GM12878 (cell line): ENCODE results near the gene TBC1D9B. TPM values are rescaled to one million over a fixed set of nuclear protein-coding genes. Genes with fewer than 3 reads are reported as not detected.
A peak's percentile ranks its signal among the peaks of the same experiment; 100 is the strongest.

Source experiments
- ATAC-seq: fragments of 200-7000 bp; cut with Tn5 transposase; 3 replicates; pipeline ENCODE4 v1.9.1; 2020; ENCODE audit warnings: mild to moderate bottlenecking, moderate library complexity
- BruUV-seq: library from RNA; stranded (reverse); fragments of 400-500 nt; replicated peaks from 2 replicates; lab custom pipeline; 2021; lab: Mats Ljungman, UMichigan
- CTCF ChIA-PET: fragments of 300-600 bp; sonication (Branson Sonifier 250); formaldehyde crosslinking; extraction: SDS; loops from one replicate; lab custom pipeline; 2021; ENCODE audit warnings: inconsistent platforms; lab: Yijun Ruan, JAX
- POLR2A ChIA-PET: fragments of 350-600 bp; formaldehyde crosslinking; extraction: SDS; loops from one replicate; lab custom pipeline; 2021; ENCODE audit warnings: inconsistent platforms; lab: Charles Lee
- RAD21 ChIA-PET: fragments of 300-600 bp; sonication (Branson Sonifier 250); formaldehyde crosslinking; loops from one replicate; lab custom pipeline; 2023; ENCODE audit warnings: antibody characterized with exemption; ENCODE audit not compliant: unreplicated experiment; lab: Charles Lee
- SMC1A ChIA-PET: fragments of 300-600 bp; sonication (Branson Sonifier 250); formaldehyde crosslinking; loops from one replicate; lab custom pipeline; 2023; ENCODE audit not compliant: unreplicated experiment, uncharacterized antibody; lab: Charles Lee
- DNase-seq: peaks from one replicate; pipeline ENCODE4 v3.0.0-alpha.2; 2011; ENCODE audit warnings: low read depth, low spot score
- FAIRE-seq: peaks from 3 replicates; lab custom pipeline; 2011; peaks lifted over from hg19 to GRCh38; lab: Jason Lieb, UNC
- H2AFZ ChIP-seq: 2 replicates; pipeline ENCODE4 v1.6.0; 2011; ENCODE audit warnings: low read depth, low read length, control low read depth; ENCODE audit not compliant: control insufficient read depth
- H3K27ac ChIP-seq: 2 replicates; pipeline ENCODE4 v1.5.1; 2011; ENCODE audit warnings: control low read depth; ENCODE audit not compliant: control insufficient read depth, insufficient read depth
- H3K27me3 ChIP-seq, 2 experiments: replicated peaks in 1 of 2; 2 replicates each; pipeline versions ENCODE4 v1.6.0 to v1.6.1; 2011; ENCODE audit warnings: low read length in 1 of 2; ENCODE audit not compliant: control insufficient read depth in 2 of 2, insufficient read depth in 2 of 2
- H3K36me3 ChIP-seq, 2 experiments: 2 replicates each; pipeline ENCODE4 v1.5.1; 2011; ENCODE audit warnings: low read length in 1 of 2; ENCODE audit not compliant: control insufficient read depth in 2 of 2, insufficient read depth in 2 of 2
- H3K4me1 ChIP-seq: 2 replicates; pipeline ENCODE4 v1.6.1; 2011; ENCODE audit warnings: mild to moderate bottlenecking, low read length, moderate library complexity, mixed read lengths; ENCODE audit not compliant: control insufficient read depth, insufficient read depth
- H3K4me2 ChIP-seq: 2 replicates; pipeline ENCODE4 v1.6.0; 2011; ENCODE audit warnings: control low read depth; ENCODE audit not compliant: control insufficient read depth, insufficient read depth
- H3K4me3 ChIP-seq: fragments of 200-600 bp; sonication (generic); 2 replicates; pipeline ENCODE4 v1.5.1; 2016
- H3K79me2 ChIP-seq: 2 replicates; pipeline ENCODE4 v1.6.0; 2011; ENCODE audit warnings: low read length; ENCODE audit not compliant: control insufficient read depth, insufficient read depth
- H3K9ac ChIP-seq: 2 replicates; pipeline ENCODE4 v1.8.0; 2011; ENCODE audit warnings: low read length, control low read depth, mixed read lengths; ENCODE audit not compliant: control insufficient read depth, insufficient read depth
- H3K9me3 ChIP-seq: replicated peaks from 3 replicates; pipeline ENCODE4 v1.5.1; 2011; ENCODE audit warnings: mild to moderate bottlenecking, low read length; ENCODE audit not compliant: control insufficient read depth, insufficient read depth
- H4K20me1 ChIP-seq: 2 replicates; pipeline ENCODE4 v1.6.0; 2011; ENCODE audit not compliant: control insufficient read depth, insufficient read depth
- BHLHE40 ChIP-seq, 2 experiments: fragments of 450-650 bp in 1 of 2; IDR thresholded peaks; 2 replicates each; pipeline ENCODE4 v1.6.1; 2011 to 2017; ENCODE audit warnings: low read depth in 2 of 2, borderline replicate concordance in 1 of 2, improper control_type of control experiment in 1 of 2, low read length in 1 of 2, mild to moderate bottlenecking in 1 of 2
- DPF2 ChIP-seq: fragments of 450-650 bp; IDR thresholded peaks from 2 replicates; pipeline ENCODE4 v1.6.1; 2017; ENCODE audit warnings: mild to moderate bottlenecking
- HDAC6 ChIP-seq: fragments of 200-600 bp; sonication (generic); IDR thresholded peaks from one replicate; pipeline ENCODE4 v1.8.0; 2017; ENCODE audit warnings: antibody characterized with exemption; ENCODE audit not compliant: unreplicated experiment
- IKZF1 ChIP-seq: fragments of 450-650 bp; conservative IDR thresholded peaks from 2 replicates; pipeline ENCODE4 v1.6.1; 2017; ENCODE audit warnings: antibody characterized with exemption, mild to moderate bottlenecking
- IKZF2 ChIP-seq, 2 experiments: fragments of 450-650 bp; IDR thresholded peaks; 2 replicates each; pipeline ENCODE4 v1.6.1; 2017; ENCODE audit warnings: mild to moderate bottlenecking in 2 of 2, moderate library complexity in 2 of 2
- KLF5 ChIP-seq: fragments of 450-650 bp; IDR thresholded peaks from 2 replicates; pipeline ENCODE4 v1.6.1; 2014; ENCODE audit warnings: mild to moderate bottlenecking; ENCODE audit not compliant: partially characterized antibody
- MTA2 ChIP-seq: fragments of 450-650 bp; IDR thresholded peaks from 2 replicates; pipeline ENCODE4 v1.6.1; 2016; ENCODE audit warnings: low read depth, mild to moderate bottlenecking, moderate library complexity
- MXI1 ChIP-seq: fragments of 150-350 bp; IDR thresholded peaks from 2 replicates; pipeline ENCODE4 v1.6.1; 2011; ENCODE audit warnings: low read depth, mild to moderate bottlenecking, inconsistent platforms, low read length, improper control_type of control experiment
- POU2F2 ChIP-seq: IDR thresholded peaks from 3 replicates; pipeline ENCODE4 v1.6.1; 2011; ENCODE audit warnings: low read depth, mild to moderate bottlenecking, low read length, borderline replicate concordance
- RELA ChIP-seq: fragments of 450-650 bp; IDR thresholded peaks from 2 replicates; pipeline ENCODE4 v1.8.0; 2014; ENCODE audit warnings: borderline replicate concordance; ENCODE audit not compliant: partially characterized antibody
- SP1 ChIP-seq: IDR thresholded peaks from one replicate; pipeline ENCODE4 v1.6.1; 2011; ENCODE audit warnings: low read depth, low read length
- SPI1 ChIP-seq: IDR thresholded peaks from 2 replicates; pipeline ENCODE4 v1.6.1; 2011; ENCODE audit warnings: low read depth, mild to moderate bottlenecking, low read length, moderate library complexity, borderline replicate concordance; ENCODE audit not compliant: insufficient read depth
- SREBF1 ChIP-seq: IDR thresholded peaks from 2 replicates; pipeline ENCODE4 v1.6.1; 2012; ENCODE audit warnings: mild to moderate bottlenecking, low read length
- WGBS: methylation state at CpG from one replicate; pipeline ENCODE4 v1.1.6; 2016; ENCODE audit warnings: low lambda C conversion rate; ENCODE audit not compliant: insufficient replicate concordance, insufficient coverage; ENCODE audit errors: missing lambda C conversion rate; 5-methylcytosine and 5-hydroxymethylcytosine counted together
- in situ Hi-C: fragments of 300-500 bp; cut with MboI; formaldehyde crosslinking; loops from 9 replicates; pipeline ENCODE4 v1.14.3; 2018; ENCODE audit warnings: mixed read lengths
- intact Hi-C: fragments of 100-400 bp; cut with micrococcal nuclease; formaldehyde crosslinking; loops from one replicate; pipeline ENCODE4 v1.14.2; 2022; ENCODE audit not compliant: unreplicated experiment
- polyA plus RNA-seq, 11 experiments: library from polyadenylated mRNA; depleted of rRNA in 4 of 11; unstranded in 6 of 11; stranded (reverse) in 5 of 11; fragments of >200 nt; fragmentation: Nextera tagmentation in 4 of 11; fragmentation: Illumina TruSeq in 1 of 11; extraction: Ambion mirVana in 4 of 11; extraction: Trizol in 1 of 11; gene quantifications; 1 replicate in 1 of 11; 2 replicates in 10 of 11; pipeline versions ENCODE4 v1.2.1 to v1.2.3, GENCODE V29; 2011 to 2016; ENCODE audit warnings: inconsistent platforms in 2 of 11, missing spikeins in 2 of 11, low read depth in 1 of 11
- total RNA-seq, 4 experiments: library from RNA; depleted of rRNA in 3 of 4; stranded (reverse); fragments of >200 nt in 3 of 4; fragmentation: Illumina TruSeq in 1 of 4; extraction: Trizol in 1 of 4; gene quantifications; 2 replicates each; pipeline versions ENCODE4 v1.2.1 to v1.2.3, GENCODE V29; 2013 to 2021

TBC1D9B gene
- total and polyA plus RNA-seq, 10 of the 15 experiments (the other 5 are each of a cell fraction or from before 2014, with no cell fraction given) = 4.0 to 74.2 (median 34.6) TPM

- 98% methylated on average over 8 of the region's 8 CpGs for WGBS
- no peak for ATAC-seq
- H3K27me3 ChIP-seq = no peaks in the 10 kb centered on the region
- no peaks in the 10 kb centered on the region for H4K20me1 ChIP-seq
- CTCF ChIA-PET = interaction anchor here (2.0 kb wide), 1 partner anchor 52 kb away, joined by 6 read pairs; no protein-coding TSS in a partner anchor
- in situ Hi-C loops = no loop called here
- no peak for FAIRE-seq
- H3K9ac ChIP-seq = no peak overlapping the region
- H3K36me3 ChIP-seq = peaks cover 1 to 10% of the 10 kb centered on the region in 2 experiments
- H3K79me2 ChIP-seq = peaks cover 7% of the 10 kb centered on the region
- POLR2A ChIA-PET = no interaction called here
- H2AFZ ChIP-seq = no peak overlapping the region
- BruUV-seq = no TSS peak
- SMC1A ChIA-PET = no interaction called here
- RAD21 ChIA-PET = no interaction called here
- H3K4me2 ChIP-seq = no peak overlapping the region
- peaks cover 23% of the 10 kb centered on the region for H3K4me1 ChIP-seq
- no peak overlapping the region for H3K4me3 ChIP-seq
- DNase-seq = no peak
- intact Hi-C loops = no loop called here
- no peaks in the 10 kb centered on the region for H3K9me3 ChIP-seq
- H3K27ac ChIP-seq = no peak overlapping the region
- TF ChIP-seq HDAC6 = no peak
Observed at GRCh38 chr5:179854356-179854755, 53.3 kb downstream of the TBC1D9B start.

GRCh38 chr5:179852993-179853547 lies 54.6 kb downstream of the TBC1D9B start:
- in situ Hi-C loops = no loop called here
- DNase-seq (peak; percentile 73), FAIRE-seq (no peak), ATAC-seq (peak; percentile 94)
- ChIA-PET RAD21 (no interaction called here), POLR2A (interaction anchor here (1.1 to 1.7 kb wide), 2 partner anchors 33 to 49 kb away, joined by 3 to 7 read pairs; no protein-coding TSS in a partner anchor), CTCF (interaction anchor here (0.9 to 2.0 kb wide), 2 partner anchors 51 to 56 kb away, joined by 4 to 6 read pairs; no protein-coding TSS in a partner anchor), SMC1A (interaction anchor here (0.7 to 1.5 kb wide), 4 partner anchors 9 to 96 kb away, joined by 3 to 4 read pairs (median 4); no protein-coding TSS in a partner anchor)
- peak overlapping the region; percentile 78 for H2AFZ ChIP-seq
- TF ChIP-seq SPI1 (peak; percentile 85), IKZF1 (peak; percentile 61), MXI1 (peak; percentile 81), DPF2 (no peak), RELA (no peak), MTA2 (0 out of 2 replicates have a peak, but pooled peaks have one; percentile 10), SREBF1 (no peak), BHLHE40 (IDR thresholded peaks at IDR 0.05; ENCODE audit: borderline replicate concordance in 1 of 2, low read depth in 2 of 2, low read length in 1 of 2) (peak in 1 of 2 experiments; percentile 58; a peak in 1 of 4 replicates), IKZF2 (IDR thresholded peaks at IDR 0.05) (peak; percentile 58 to 64; a peak in 3 of 4 replicates), KLF5 (no peak), POU2F2 (peak; percentile 96; the same call in 2 of the 3 replicates), SP1 (peak; percentile 18)
- peak overlapping the region; percentile 63 for H3K9ac ChIP-seq
- no peaks in the 10 kb centered on the region for H4K20me1 ChIP-seq
- H3K9me3 ChIP-seq = no peaks in the 10 kb centered on the region
- BruUV-seq = no TSS peak
- WGBS = 42% methylated on average over 8 of the region's 8 CpGs
- H3K27me3 ChIP-seq = no peaks in the 10 kb centered on the region
- H3K79me2 ChIP-seq = peaks cover 5% of the 10 kb centered on the region
- peak overlapping the region; percentile 77 for H3K27ac ChIP-seq
- H3K4me1 ChIP-seq = peaks cover 23% of the 10 kb centered on the region
- intact Hi-C loops = no loop called here
- H3K4me2 ChIP-seq = peak overlapping the region; percentile 86
- H3K36me3 ChIP-seq = peaks cover 1 to 12% of the 10 kb centered on the region in 2 experiments
- H3K4me3 ChIP-seq = peak overlapping the region; percentile 24; the same call in 1 of the 2 replicates
